Stimulated activated CD8-positive, alpha-beta memory T cell treated with anti-CD3 and anti-CD28 coated beads, Interleukin-15, amount 100 ng/mL, for 1 hour (primary cell): ENCODE results near the gene AFF3.
"Not testable (repeated sequence)": the region's sequence is repeated elsewhere in the genome, so short reads cannot be mapped to it uniquely, and the experiment has no call there.

ENCODE experiments used
- DNase-seq: peaks from one replicate; pipeline ENCODE4 v3.0.0-alpha.2; 2020; ENCODE audit warnings: low read depth

Gene AFF3

GRCh38 chr2:100142393-100142792 lies at the start of gene AFF3:
Gene AFF3, minus strand, starts transcription at chr2:100142590. Its CDS starts 38,136 bp downstream, at chr2:100104454.
- DNase-seq, result no peak

- no peak for DNase-seq
Measured at GRCh38 chr2:100189387-100189786, 47.0 kb upstream of the AFF3 start.

GRCh38 chr2:100188326-100188725 lies 45.9 kb upstream of the AFF3 start:
- DNase-seq, result no peak

GRCh38 chr2:100186126-100186525 lies 43.7 kb upstream of the AFF3 start:
- DNase-seq, result no peak

- no peak for DNase-seq
Measured at GRCh38 chr2:100185516-100185915, 43.1 kb upstream of the AFF3 start.

GRCh38 chr2:100185105-100185504 lies 42.7 kb upstream of the AFF3 start:
- DNase-seq, result no peak

- no peak for DNase-seq
Measured at GRCh38 chr2:100184055-100184737, 41.8 kb upstream of the AFF3 start.

- no peak for DNase-seq
Measured at GRCh38 chr2:100182494-100183361, 40.3 kb upstream of the AFF3 start.

GRCh38 chr2:100180503-100180902 lies 38.1 kb upstream of the AFF3 start:
- no peak for DNase-seq

- DNase-seq, result no peak
Measured at GRCh38 chr2:100179806-100180205, 37.4 kb upstream of the AFF3 start.

GRCh38 chr2:100178864-100179263 lies 36.5 kb upstream of the AFF3 start:
- DNase-seq, result no peak

GRCh38 chr2:100178085-100178788 lies 35.8 kb upstream of the AFF3 start:
- DNase-seq, result no peak

GRCh38 chr2:100176925-100177324 lies 34.5 kb upstream of the AFF3 start:
- DNase-seq, result no peak

- no peak for DNase-seq
Measured at GRCh38 chr2:100174026-100174431, 31.6 kb upstream of the AFF3 start.

- no peak for DNase-seq
Measured at GRCh38 chr2:100166701-100167100, 24.3 kb upstream of the AFF3 start.

- no peak for DNase-seq
Measured at GRCh38 chr2:100163605-100164004, 21.2 kb upstream of the AFF3 start.

GRCh38 chr2:100161945-100162620 lies 19.7 kb upstream of the AFF3 start:
- no peak for DNase-seq

- DNase-seq, result no peak
Measured at GRCh38 chr2:100160396-100160795, 18.0 kb upstream of the AFF3 start.

GRCh38 chr2:100151832-100152231 lies 9.4 kb upstream of the AFF3 start:
- not testable (repeated sequence) for DNase-seq

GRCh38 chr2:100151310-100151709 lies 8.9 kb upstream of the AFF3 start:
- DNase-seq, result no peak

- no peak for DNase-seq
Measured at GRCh38 chr2:100148883-100149282, 6.5 kb upstream of the AFF3 start.

- no peak for DNase-seq
Measured at GRCh38 chr2:100146657-100146960, 4.2 kb upstream of the AFF3 start.
